Heart left ventricle (tissue), 16 donors: ENCODE results near the gene ANKRD18B. TPM values are rescaled to one million over a fixed set of nuclear protein-coding genes. Genes with fewer than 3 reads are reported as not detected.
"Not testable (repeated sequence)": the region's sequence is repeated elsewhere in the genome, so short reads cannot be mapped to it uniquely, and the experiment has no call there.

Experiments
- ATAC-seq, 4 donors: fragments of 200-7000 bp; cut with Tn5 transposase; one replicate each; pipeline ENCODE4 v1.9.1; 2020 to 2022; ENCODE audit warnings: moderate library complexity in 4 of 4, mild to moderate bottlenecking in 3 of 4, moderate number of reproducible peaks in 1 of 4
- DNase-seq, 5 donors: peaks; one replicate each; pipeline ENCODE4 v3.0.0-alpha.2; 2020
- H3K27ac ChIP-seq, 12 donors: fragments of 200-600 bp; sonication (generic) in 4 of 12; one replicate each; pipeline versions ENCODE4 v1.5.0 to v1.8.0; 2016 to 2022; ENCODE audit warnings: mild to moderate bottlenecking in 2 of 12
- H3K27me3 ChIP-seq, 9 donors: fragments of 200-600 bp; sonication (generic) in 2 of 9; one replicate each; pipeline versions ENCODE4 v1.5.1 to v1.8.0; 2016 to 2022; ENCODE audit warnings: mild to moderate bottlenecking in 3 of 9
- H3K36me3 ChIP-seq, 9 donors: fragments of 200-600 bp; sonication (generic) in 2 of 9; one replicate each; pipeline versions ENCODE4 v1.5.0 to v1.8.0; 2018 to 2022; ENCODE audit warnings: mild to moderate bottlenecking in 2 of 9
- H3K4me1 ChIP-seq, 12 donors: fragments of 200-600 bp; sonication (generic) in 4 of 12; one replicate each; pipeline versions ENCODE4 v1.5.0 to v1.8.0; 2016 to 2022; ENCODE audit warnings: mild to moderate bottlenecking in 3 of 12
- H3K4me3 ChIP-seq, 12 donors: fragments of 200-600 bp; sonication (generic) in 4 of 12; one replicate each; pipeline versions ENCODE4 v1.5.0 to v1.8.0; 2017 to 2022; ENCODE audit warnings: mild to moderate bottlenecking in 9 of 12, moderate library complexity in 4 of 12
- H3K9me3 ChIP-seq, 12 donors: fragments of 200-600 bp; sonication (generic) in 4 of 12; one replicate each; pipeline versions ENCODE4 v1.5.0 to v1.8.0; 2016 to 2022; ENCODE audit warnings: mild to moderate bottlenecking in 1 of 12
- POLR2A ChIP-seq, 2 donors: fragments of 450-650 bp; IDR thresholded peaks; one replicate each; pipeline ENCODE4 v1.6.1; 2017; ENCODE audit warnings: antibody characterized with exemption in 2 of 2, mild to moderate bottlenecking in 2 of 2, moderate library complexity in 2 of 2
- whole genome bisulfite sequencing, 4 donors: extraction: QIAGEN DNeasy Blood & Tissue Kit in 2 of 4; methylation state at CpG; one replicate each; pipeline versions ENCODE4 v1.1.5 to v1.1.7; 2013 to 2018; 5-methylcytosine and 5-hydroxymethylcytosine counted together
- intact Hi-C, 10 donors: fragments of 100-400 bp; cut with DNase I; formaldehyde crosslinking; loops; one replicate each; pipeline versions ENCODE4 v1.11.1 to v1.14.2; 2022
- polyA plus RNA-seq, 2 donors: library from polyadenylated mRNA; stranded (reverse); fragments of 200-250 nt; gene quantifications; one replicate each; pipeline ENCODE4 v1.2.3, GENCODE V29; 2013
- total RNA-seq, 9 donors: library from RNA; depleted of rRNA in 2 of 9; stranded (reverse); fragments of >200 nt in 2 of 9; fragmentation: NEBNext Ultra II Directional in 3 of 9; extraction: Animal tissue kit (Norgen Biotek cat#: 25700) in 3 of 9; gene quantifications; one replicate each; pipeline versions ENCODE4 v1.1.0 to v1.2.4, GENCODE V29; 2016 to 2023
- TF ChIP-seq, protein P1 (sequence below), 12 donors: fragments of 200-600 bp; sonication (generic) in 4 of 12; IDR thresholded peaks; one replicate each; pipeline versions ENCODE4 v1.5.0 to v1.8.0; 2018 to 2022; ENCODE audit warnings: antibody characterized with exemption in 12 of 12, mild to moderate bottlenecking in 5 of 12
- donor health status: ischemic (EF 13 %, LVEDD 7.1; RV severe dilation, severe dysfunction).
- donor health status: healthy with polysubstance abuse.
- donor health status: DM: no; HTN: yes; CAD: no.
- donor health status: DM: no; HTN: no; CAD: no.
- donor health status: ischemic (EF 25% LVEDD 6.9; RV normal size, moderate dysfunction).
- donor health status: ischemic (EF 25% LVEDD 5.7; RV mildly dilated, moderate dysfunction).
- donor health status: healthy.
- donor health status: DM: yes; HTN: yes; CAD: no.
- donor health status: ischemic (EF 35%, LVEDD 5.7; RV mildly dilated, moderate dysfunction).
- donor health status: nonischemic (EF 11% LVEDD 7.7; RV severe dilation, severe dysfunction).
- donor health status: DM: yes; HTN: yes; CAD: no.
- donor health status: PGD.
- donor health status: ischemic (EF 29% LVEDD 5.4; RV normal size, mild dysfunction).
- donor health status: nonischemic (EF 23%, LVEDD 6.1; RV moderate dilation, normal function).

ANKRD18B gene
- total and polyA plus RNA-seq, 11 donors: 0.14 to 1.3 (median 0.40) TPM; not detected in 4

DNA sequence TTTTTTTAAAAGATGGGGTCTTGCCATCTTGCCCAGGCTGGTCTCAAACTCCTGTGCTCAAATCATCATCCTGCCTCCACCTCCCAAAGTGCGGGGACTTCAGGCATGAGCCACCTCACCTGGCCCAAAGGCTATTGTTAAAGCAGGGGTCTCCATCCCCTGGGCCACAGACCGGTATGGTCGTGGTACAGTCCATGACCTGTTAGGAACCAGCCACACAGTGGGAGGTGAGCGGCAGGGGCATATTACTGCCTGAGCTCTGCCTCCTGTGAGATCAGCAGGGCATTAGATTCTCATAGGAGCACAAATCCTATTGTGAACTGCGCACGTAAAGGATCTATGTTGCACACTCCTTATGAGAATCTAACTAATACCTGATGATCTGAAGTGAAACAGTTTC is 43.1 kb upstream of the ANKRD18B start:
- no peak overlapping the region for H3K27ac ChIP-seq
- H3K4me1 ChIP-seq: no peaks in the 10 kb centered on the region
- peaks cover 0 to 9% (median 4%) of the 10 kb centered on the region in 9 donors for H3K36me3 ChIP-seq
- intact Hi-C loops: no loop called here
- TF ChIP-seq, protein P1, sequence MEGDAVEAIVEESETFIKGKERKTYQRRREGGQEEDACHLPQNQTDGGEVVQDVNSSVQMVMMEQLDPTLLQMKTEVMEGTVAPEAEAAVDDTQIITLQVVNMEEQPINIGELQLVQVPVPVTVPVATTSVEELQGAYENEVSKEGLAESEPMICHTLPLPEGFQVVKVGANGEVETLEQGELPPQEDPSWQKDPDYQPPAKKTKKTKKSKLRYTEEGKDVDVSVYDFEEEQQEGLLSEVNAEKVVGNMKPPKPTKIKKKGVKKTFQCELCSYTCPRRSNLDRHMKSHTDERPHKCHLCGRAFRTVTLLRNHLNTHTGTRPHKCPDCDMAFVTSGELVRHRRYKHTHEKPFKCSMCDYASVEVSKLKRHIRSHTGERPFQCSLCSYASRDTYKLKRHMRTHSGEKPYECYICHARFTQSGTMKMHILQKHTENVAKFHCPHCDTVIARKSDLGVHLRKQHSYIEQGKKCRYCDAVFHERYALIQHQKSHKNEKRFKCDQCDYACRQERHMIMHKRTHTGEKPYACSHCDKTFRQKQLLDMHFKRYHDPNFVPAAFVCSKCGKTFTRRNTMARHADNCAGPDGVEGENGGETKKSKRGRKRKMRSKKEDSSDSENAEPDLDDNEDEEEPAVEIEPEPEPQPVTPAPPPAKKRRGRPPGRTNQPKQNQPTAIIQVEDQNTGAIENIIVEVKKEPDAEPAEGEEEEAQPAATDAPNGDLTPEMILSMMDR (IDR thresholded peaks at IDR 0.05): no peak
- TF ChIP-seq POLR2A (IDR thresholded peaks at IDR 0.05): no peak
- ATAC-seq (no peak), DNase-seq (no peak)
- no peaks in the 10 kb centered on the region for H3K27me3 ChIP-seq
- WGBS, 4 donors: 95 to 96% (median 96%) methylated on average over 6 of the region's 6 CpGs
- H3K4me3 ChIP-seq: no peak overlapping the region
- H3K9me3 ChIP-seq: no peaks in the 10 kb centered on the region

DNA sequence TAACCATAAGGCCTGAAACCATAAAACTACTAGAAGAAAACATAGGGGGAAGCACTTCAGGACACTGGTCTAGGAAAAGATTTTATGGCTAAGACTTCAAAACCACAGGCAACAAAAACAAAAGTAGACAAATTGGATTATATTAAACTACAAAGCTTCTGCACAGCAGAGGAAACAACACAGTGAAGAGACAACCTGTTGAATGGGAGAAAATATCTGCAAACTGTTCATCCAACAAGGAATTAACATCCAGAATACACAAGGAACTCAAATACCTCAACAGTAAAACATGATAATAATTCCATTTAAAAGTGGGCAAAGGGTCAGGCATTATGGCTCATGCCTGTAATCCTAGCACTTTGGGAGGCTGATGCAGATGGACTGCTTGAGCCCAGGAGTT is 38.7 kb upstream of the ANKRD18B start:
- H3K36me3 ChIP-seq, H3K9me3 ChIP-seq, H3K27ac ChIP-seq, intact Hi-C loops, H3K4me1 ChIP-seq, H3K4me3 ChIP-seq, ATAC-seq, DNase-seq, H3K27me3 ChIP-seq: not testable (repeated sequence)

DNA sequence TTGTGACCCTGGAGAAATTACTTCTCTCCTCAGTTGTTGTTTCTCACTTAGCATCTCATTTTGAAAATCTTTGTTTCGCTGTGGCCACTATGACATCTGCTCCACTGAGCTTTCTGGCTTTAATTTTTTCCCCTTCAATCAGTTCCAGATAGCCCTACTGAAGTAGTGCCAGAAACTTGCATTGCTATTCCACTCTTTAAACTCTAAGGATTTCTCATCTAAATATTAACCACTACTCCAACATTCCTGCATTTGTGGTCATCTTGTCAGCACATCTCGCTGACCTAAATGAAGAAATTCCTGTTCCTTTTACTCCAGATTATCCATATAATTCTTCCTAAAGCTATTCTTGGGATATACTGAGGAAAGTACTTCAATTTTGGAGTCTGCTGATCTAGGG is 35.0 kb upstream of the ANKRD18B start:
- no peak for DNase-seq
- intact Hi-C loops: no loop called here
- no peaks in the 10 kb centered on the region for H3K9me3 ChIP-seq
- H3K4me1 ChIP-seq: peaks cover 0 to 3% (median 0%) of the 10 kb centered on the region in 12 donors
- H3K27me3 ChIP-seq: no peaks in the 10 kb centered on the region
- WGBS, 4 donors: 80 to 84% (median 82%) methylated on average over 2 of the region's 2 CpGs
- no peaks in the 10 kb centered on the region for H3K36me3 ChIP-seq
- no peak overlapping the region for H3K27ac ChIP-seq
- no peak overlapping the region for H3K4me3 ChIP-seq
- TF ChIP-seq, protein P1 (IDR thresholded peaks at IDR 0.05): no peak
- TF ChIP-seq POLR2A (IDR thresholded peaks at IDR 0.05): no peak
- no peak for ATAC-seq

DNA sequence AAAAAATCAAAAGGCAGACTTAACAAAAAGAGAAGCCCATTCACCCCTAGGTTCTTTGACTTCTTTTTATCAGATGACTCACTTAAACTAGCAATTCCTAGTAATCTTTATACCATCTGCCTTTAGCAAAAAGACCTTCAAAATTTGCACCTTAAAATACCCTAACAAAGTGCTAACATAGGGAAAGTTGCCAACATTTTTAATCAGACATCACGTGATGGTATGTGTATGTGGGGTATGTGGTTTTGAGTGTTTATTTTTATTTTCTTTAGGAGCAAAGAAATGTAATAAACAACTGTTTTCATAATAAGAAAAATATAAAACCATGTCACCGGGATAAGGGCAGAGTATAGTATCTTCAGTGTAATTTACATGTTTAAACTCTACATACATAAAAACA is 30.2 kb upstream of the ANKRD18B start:
- intact Hi-C loops, H3K27ac ChIP-seq, H3K27me3 ChIP-seq, DNase-seq, H3K4me3 ChIP-seq, H3K36me3 ChIP-seq, ATAC-seq, H3K4me1 ChIP-seq, H3K9me3 ChIP-seq: not testable (repeated sequence)
- WGBS, 4 donors: 56 to 65% (median 61%) methylated on average over 2 of the region's 2 CpGs

DNA sequence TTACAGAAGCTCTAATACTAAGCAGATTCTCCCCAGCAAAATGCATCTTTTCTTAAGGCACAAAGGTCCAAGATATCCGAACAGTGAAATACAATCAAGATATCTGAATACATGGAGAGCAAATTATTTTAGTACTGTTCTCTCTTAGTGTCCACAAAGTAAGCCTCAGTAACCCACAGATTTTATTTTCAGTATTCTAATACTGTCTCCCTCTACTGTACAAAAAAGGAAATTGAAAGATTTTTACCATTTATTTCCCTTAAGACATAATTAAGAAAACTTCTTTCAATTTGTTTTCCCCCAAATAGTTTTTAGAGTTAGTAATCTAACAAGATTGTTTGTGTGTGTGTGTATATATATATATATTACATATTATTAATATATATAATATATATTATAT is 25.7 kb upstream of the ANKRD18B start:
- Histone ChIP-seq H3K4me3 (no peak overlapping the region), H3K36me3 (peaks cover 0 to 7% (median 0%) of the 10 kb centered on the region in 9 donors), H3K4me1 (peaks cover 0 to 3% (median 0%) of the 10 kb centered on the region in 12 donors), H3K27me3 (no peaks in the 10 kb centered on the region), H3K9me3 (no peaks in the 10 kb centered on the region), H3K27ac (no peak overlapping the region)
- intact Hi-C loops: no loop called here
- ATAC-seq (no peak), DNase-seq (no peak)
- WGBS, 4 donors: 80 to 94% (median 89%) methylated on average over 1 of the region's 1 CpG
- TF ChIP-seq POLR2A (IDR thresholded peaks at IDR 0.05): no peak
- TF ChIP-seq, protein P1 (IDR thresholded peaks at IDR 0.05): peak in 5 of 12 donors; percentile 9 to 41 (median 34)
